Neutrophil (primary cell): ENCODE results near the gene CACNA2D3.

ENCODE experiments used
- H3K27ac ChIP-seq: fragments of 200-600 bp; sonication (generic); 2 replicates; pipeline ENCODE4 v1.5.1; 2016; ENCODE audit warnings: mild to moderate bottlenecking, moderate library complexity
- H3K27me3 ChIP-seq: fragments of 200-600 bp; sonication (generic); 2 replicates; pipeline ENCODE4 v1.6.0; 2016; ENCODE audit warnings: mild to moderate bottlenecking
- H3K36me3 ChIP-seq: fragments of 200-600 bp; sonication (generic); 2 replicates; pipeline ENCODE4 v1.5.1; 2017
- H3K4me1 ChIP-seq, 2 experiments: fragments of 200-600 bp in 1 of 2; sonication (generic) in 1 of 2; 1 replicate in 1 of 2; 2 replicates in 1 of 2; pipeline versions ENCODE4 v1.5.1 to v1.6.1; 2013 to 2016; ENCODE audit warnings: low read depth in 1 of 2, low read length in 1 of 2, mild to moderate bottlenecking in 1 of 2, moderate library complexity in 1 of 2; ENCODE audit not compliant: control insufficient read depth in 1 of 2, insufficient read depth in 1 of 2
- H3K4me3 ChIP-seq, 2 experiments: fragments of 200-600 bp in 1 of 2; sonication (generic) in 1 of 2; 1 replicate in 1 of 2; 2 replicates in 1 of 2; pipeline ENCODE4 v1.5.1; 2013 to 2016; ENCODE audit warnings: low read depth in 1 of 2, low read length in 1 of 2, mild to moderate bottlenecking in 1 of 2, moderate library complexity in 1 of 2
- H3K9me3 ChIP-seq: fragments of 200-600 bp; sonication (generic); 2 replicates; pipeline ENCODE4 v1.5.1; 2016
- TF ChIP-seq, protein P1 (sequence below): fragments of 200-600 bp; sonication (generic); IDR thresholded peaks from 2 replicates; pipeline ENCODE4 v1.5.1; 2016; ENCODE audit warnings: antibody characterized with exemption

The CACNA2D3 gene

DNA sequence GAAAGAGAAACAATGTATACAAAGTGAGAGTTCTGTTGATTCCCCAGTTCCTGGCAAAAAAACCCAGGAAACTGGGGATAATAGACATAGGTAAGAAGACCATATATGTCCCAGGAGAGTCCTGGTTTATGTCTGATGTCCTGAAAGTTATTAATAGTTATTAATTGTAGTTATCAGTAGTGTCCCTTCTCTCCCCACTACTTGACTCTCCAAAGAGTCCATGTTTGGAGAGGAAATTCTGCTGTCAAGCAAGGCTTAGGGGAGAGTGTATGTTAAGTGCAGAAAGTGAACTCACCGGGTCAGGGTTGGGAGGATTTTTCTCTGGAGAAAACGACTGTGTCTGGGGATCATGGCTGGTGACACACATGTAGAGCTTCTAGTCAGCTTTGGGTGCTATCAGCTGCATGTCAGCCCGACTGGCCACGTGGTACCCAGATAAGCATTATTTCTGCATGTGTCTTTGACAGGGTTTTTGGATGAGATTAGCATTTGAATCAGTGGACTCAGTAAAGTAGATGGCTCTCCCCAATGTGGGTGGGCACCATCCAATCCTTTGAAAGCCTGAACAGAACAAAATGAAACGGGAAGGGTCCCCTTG is 80.4 kb downstream of the CACNA2D3 start:
- Histone ChIP-seq H3K27me3 (no peaks in the 10 kb centered on the region), H3K27ac (no peak overlapping the region), H3K9me3 (no peaks in the 10 kb centered on the region), H3K36me3 (no peaks in the 10 kb centered on the region), H3K4me3 (no peak overlapping the region), H3K4me1 (no peaks in the 10 kb centered on the region)
- TF ChIP-seq, protein P1, sequence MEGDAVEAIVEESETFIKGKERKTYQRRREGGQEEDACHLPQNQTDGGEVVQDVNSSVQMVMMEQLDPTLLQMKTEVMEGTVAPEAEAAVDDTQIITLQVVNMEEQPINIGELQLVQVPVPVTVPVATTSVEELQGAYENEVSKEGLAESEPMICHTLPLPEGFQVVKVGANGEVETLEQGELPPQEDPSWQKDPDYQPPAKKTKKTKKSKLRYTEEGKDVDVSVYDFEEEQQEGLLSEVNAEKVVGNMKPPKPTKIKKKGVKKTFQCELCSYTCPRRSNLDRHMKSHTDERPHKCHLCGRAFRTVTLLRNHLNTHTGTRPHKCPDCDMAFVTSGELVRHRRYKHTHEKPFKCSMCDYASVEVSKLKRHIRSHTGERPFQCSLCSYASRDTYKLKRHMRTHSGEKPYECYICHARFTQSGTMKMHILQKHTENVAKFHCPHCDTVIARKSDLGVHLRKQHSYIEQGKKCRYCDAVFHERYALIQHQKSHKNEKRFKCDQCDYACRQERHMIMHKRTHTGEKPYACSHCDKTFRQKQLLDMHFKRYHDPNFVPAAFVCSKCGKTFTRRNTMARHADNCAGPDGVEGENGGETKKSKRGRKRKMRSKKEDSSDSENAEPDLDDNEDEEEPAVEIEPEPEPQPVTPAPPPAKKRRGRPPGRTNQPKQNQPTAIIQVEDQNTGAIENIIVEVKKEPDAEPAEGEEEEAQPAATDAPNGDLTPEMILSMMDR: no peak

DNA sequence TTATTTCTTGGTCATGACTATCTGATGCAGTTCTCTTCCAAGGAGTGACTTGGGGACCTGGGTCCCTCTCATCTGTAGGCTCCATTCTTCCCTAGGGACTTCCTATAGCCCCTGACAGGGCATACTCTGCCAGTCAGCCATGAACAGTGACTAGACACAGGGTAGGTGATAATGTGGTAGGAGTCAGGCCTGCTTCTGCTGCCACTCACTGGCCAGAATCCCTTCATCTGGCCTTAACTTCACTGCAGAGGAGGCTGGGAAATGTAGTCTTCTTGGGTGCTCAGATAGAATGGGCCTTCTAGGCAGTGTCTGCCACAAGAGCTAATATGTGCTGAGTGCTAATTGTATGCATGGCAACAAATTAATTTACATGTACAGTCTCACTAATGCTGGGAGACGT is 84.5 kb downstream of the CACNA2D3 start:
- Histone ChIP-seq H3K4me3 (no peak overlapping the region), H3K36me3 (no peaks in the 10 kb centered on the region), H3K27me3 (no peaks in the 10 kb centered on the region), H3K9me3 (no peaks in the 10 kb centered on the region), H3K27ac (no peak overlapping the region), H3K4me1 (no peaks in the 10 kb centered on the region)
- TF ChIP-seq, protein P1: no peak

DNA sequence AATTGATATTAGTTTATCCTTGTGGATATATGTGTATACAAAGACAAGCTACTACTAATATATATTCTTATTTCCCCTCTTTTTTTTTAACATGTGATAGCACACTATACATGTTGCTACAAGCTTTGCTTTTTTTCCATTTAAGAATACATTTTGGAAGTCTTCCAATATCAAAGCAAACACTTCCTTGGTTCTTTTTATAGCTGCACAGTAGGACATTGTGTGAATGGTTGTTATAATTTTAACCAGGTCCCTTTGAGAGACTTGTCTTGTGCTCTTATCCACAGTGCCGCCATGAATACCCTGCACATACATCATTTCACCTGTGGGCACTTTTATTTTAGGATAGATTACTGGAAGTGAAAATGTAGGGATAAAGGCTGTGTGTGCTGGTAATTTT is 88.7 kb downstream of the CACNA2D3 start:
- Histone ChIP-seq H3K4me1 (no peaks in the 10 kb centered on the region), H3K27me3 (no peaks in the 10 kb centered on the region), H3K9me3 (no peaks in the 10 kb centered on the region), H3K36me3 (no peaks in the 10 kb centered on the region), H3K27ac (no peak overlapping the region), H3K4me3 (no peak overlapping the region)
- TF ChIP-seq, protein P1: no peak

DNA sequence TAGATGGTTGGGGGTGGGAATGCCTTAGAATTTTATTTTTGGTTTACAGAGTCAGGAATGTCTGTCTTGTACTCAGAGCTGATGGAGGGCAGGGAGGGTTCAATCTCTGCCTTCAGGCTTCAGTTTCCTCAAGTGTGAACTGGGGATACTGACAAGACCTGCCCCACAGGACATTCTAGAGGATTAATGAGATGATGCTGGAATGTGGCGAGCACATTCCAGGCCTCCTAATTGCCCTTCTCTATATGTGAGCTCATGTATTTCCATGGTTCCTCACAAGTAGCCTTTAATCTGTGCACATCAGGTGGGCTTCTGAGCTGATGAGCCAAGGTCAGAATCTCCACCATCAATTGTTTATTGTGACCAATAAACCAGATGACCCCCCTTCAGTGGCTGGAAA is 90.4 kb downstream of the CACNA2D3 start:
- no peaks in the 10 kb centered on the region for H3K4me1 ChIP-seq
- H3K27ac ChIP-seq: no peak overlapping the region
- no peaks in the 10 kb centered on the region for H3K9me3 ChIP-seq
- no peak overlapping the region for H3K4me3 ChIP-seq
- TF ChIP-seq, protein P1: no peak
- no peaks in the 10 kb centered on the region for H3K27me3 ChIP-seq
- no peaks in the 10 kb centered on the region for H3K36me3 ChIP-seq

DNA sequence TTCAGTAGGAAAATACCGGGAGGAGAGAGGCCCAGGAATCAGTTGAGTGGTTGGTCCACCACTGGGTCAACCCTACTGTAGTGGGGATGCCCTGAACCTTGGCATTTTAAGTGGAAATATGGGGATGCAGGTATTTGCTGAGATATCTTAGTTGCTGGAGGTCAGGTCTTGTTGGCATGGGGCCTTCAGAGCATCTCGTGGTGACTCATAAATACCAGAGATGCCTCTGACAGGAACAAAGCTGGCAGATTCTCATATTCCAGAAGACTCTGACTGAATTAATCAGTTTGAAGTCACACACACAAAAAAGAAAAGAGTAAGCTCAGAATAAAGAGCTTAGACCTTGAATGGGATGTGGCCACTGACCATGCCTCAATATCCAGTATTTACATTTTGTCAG is 91.6 kb downstream of the CACNA2D3 start:
- TF ChIP-seq, protein P1: no peak
- no peak overlapping the region for H3K4me3 ChIP-seq
- H3K27me3 ChIP-seq: no peaks in the 10 kb centered on the region
- no peaks in the 10 kb centered on the region for H3K4me1 ChIP-seq
- no peaks in the 10 kb centered on the region for H3K36me3 ChIP-seq
- no peak overlapping the region for H3K27ac ChIP-seq
- no peaks in the 10 kb centered on the region for H3K9me3 ChIP-seq

DNA sequence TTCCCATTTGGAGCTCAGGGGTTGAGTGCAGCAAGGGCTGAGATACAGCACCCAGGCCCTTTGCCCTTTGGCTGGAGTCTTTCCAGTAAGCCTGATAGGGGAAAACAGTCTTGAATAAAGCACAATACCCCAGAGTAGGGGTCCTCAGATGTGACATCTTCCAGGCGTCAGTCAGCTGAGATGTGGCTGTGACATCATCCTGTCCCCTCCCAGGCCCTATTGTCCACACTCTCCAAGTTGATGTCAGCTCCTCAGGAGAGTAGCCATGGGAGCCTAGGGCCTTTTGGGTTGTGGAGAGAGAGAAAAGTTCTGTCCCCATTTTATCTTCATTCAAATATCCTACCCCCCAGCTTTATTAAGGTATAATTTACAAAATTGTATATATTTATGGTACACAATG is 92.5 kb downstream of the CACNA2D3 start:
- H3K4me3 ChIP-seq: no peak overlapping the region
- TF ChIP-seq, protein P1: no peak
- H3K27ac ChIP-seq: no peak overlapping the region
- no peaks in the 10 kb centered on the region for H3K4me1 ChIP-seq
- H3K9me3 ChIP-seq: no peaks in the 10 kb centered on the region
- H3K27me3 ChIP-seq: no peaks in the 10 kb centered on the region
- H3K36me3 ChIP-seq: no peaks in the 10 kb centered on the region
